Neuronal stem cell (in vitro differentiated cells): ENCODE data around the gene CMTM2.

ENCODE experiments used
- DNase-seq: peaks from one replicate; pipeline ENCODE4 v3.0.0-alpha.2; 2013; ENCODE audit warnings: low spot score
- H2AFZ ChIP-seq: one replicate; pipeline ENCODE4 v1.6.1; 2013; ENCODE audit warnings: mild to moderate bottlenecking, low read length, inconsistent platforms
- H2AK5ac ChIP-seq: 2 replicates; pipeline ENCODE4 v1.6.1; 2013; ENCODE audit warnings: low read depth, mild to moderate bottlenecking, inconsistent platforms, low read length, moderate library complexity, mixed read lengths
- H2BK120ac ChIP-seq: 2 replicates; pipeline ENCODE4 v1.6.1; 2013; ENCODE audit warnings: low read depth, mild to moderate bottlenecking, inconsistent platforms, low read length, moderate library complexity, mixed read lengths
- H2BK12ac ChIP-seq: one replicate; pipeline ENCODE4 v1.6.1; 2013; ENCODE audit warnings: low read length, inconsistent platforms
- H2BK15ac ChIP-seq: 2 replicates; pipeline ENCODE4 v1.6.1; 2013; ENCODE audit warnings: mild to moderate bottlenecking, low read length, inconsistent platforms, mixed read lengths
- H2BK5ac ChIP-seq: one replicate; pipeline ENCODE4 v1.6.1; 2013; ENCODE audit warnings: inconsistent platforms, mild to moderate bottlenecking, low read length, moderate library complexity
- H3K14ac ChIP-seq: one replicate; pipeline ENCODE4 v1.6.1; 2013; ENCODE audit warnings: low read length, inconsistent platforms
- H3K18ac ChIP-seq: 2 replicates; pipeline ENCODE4 v1.6.1; 2013; ENCODE audit warnings: low read length, inconsistent platforms
- H3K23ac ChIP-seq: 2 replicates; pipeline ENCODE4 v1.6.1; 2013; ENCODE audit warnings: low read depth, mild to moderate bottlenecking, mixed read lengths, low read length, inconsistent platforms; ENCODE audit not compliant: poor library complexity
- H3K27ac ChIP-seq: replicated peaks from 3 replicates; pipeline ENCODE4 v1.5.1; 2013; ENCODE audit warnings: low read length, inconsistent platforms
- H3K27me3 ChIP-seq, 3 experiments: 2 replicates each; pipeline ENCODE4 v1.6.1; 2013; ENCODE audit warnings: low read length in 3 of 3, mild to moderate bottlenecking in 2 of 3, inconsistent platforms in 1 of 3, low read depth in 1 of 3, mixed read lengths in 1 of 3, moderate library complexity in 1 of 3; ENCODE audit not compliant: control insufficient read depth in 3 of 3, insufficient read depth in 3 of 3
- H3K36me3 ChIP-seq, 2 donors: replicated peaks in 1 of 2; 2 replicates each; pipeline ENCODE4 v1.6.1; 2013; ENCODE audit warnings: low read length in 2 of 2; ENCODE audit not compliant: control insufficient read depth in 2 of 2, insufficient read depth in 2 of 2
- H3K4ac ChIP-seq: 2 replicates; pipeline ENCODE4 v1.6.1; 2013; ENCODE audit warnings: inconsistent platforms, mild to moderate bottlenecking, low read length, moderate library complexity
- H3K4me1 ChIP-seq, 2 donors: 1 replicate in 1 of 2; 2 replicates in 1 of 2; pipeline ENCODE4 v1.6.1; 2013; ENCODE audit warnings: low read length in 2 of 2, low read depth in 1 of 2; ENCODE audit not compliant: control insufficient read depth in 2 of 2, insufficient read depth in 1 of 2
- H3K4me2 ChIP-seq: one replicate; pipeline ENCODE4 v1.6.1; 2013; ENCODE audit warnings: mild to moderate bottlenecking, low read length, inconsistent platforms; ENCODE audit not compliant: insufficient read depth, poor library complexity, severe bottlenecking
- H3K4me3 ChIP-seq, 2 donors: 2 replicates each; pipeline ENCODE4 v1.5.1; 2013; ENCODE audit warnings: low read length in 2 of 2, mild to moderate bottlenecking in 2 of 2, inconsistent platforms in 1 of 2, moderate library complexity in 1 of 2
- H3K79me1 ChIP-seq: one replicate; pipeline ENCODE4 v1.6.1; 2013; ENCODE audit warnings: low read depth, mild to moderate bottlenecking, inconsistent platforms, low read length, moderate library complexity
- H3K9ac ChIP-seq: one replicate; pipeline ENCODE4 v1.6.1; 2013; ENCODE audit warnings: mild to moderate bottlenecking, low read depth, low read length, inconsistent platforms; ENCODE audit not compliant: poor library complexity
- H3K9me3 ChIP-seq, 2 donors: replicated peaks in 1 of 2; 2 replicates each; pipeline versions ENCODE3 to v1.6.1; 2013; ENCODE audit warnings: low read length in 2 of 2, mild to moderate bottlenecking in 2 of 2, inconsistent platforms in 1 of 2, low read depth in 1 of 2, mixed read lengths in 1 of 2, moderate library complexity in 1 of 2; ENCODE audit not compliant: control insufficient read depth in 2 of 2, insufficient read depth in 1 of 2
- H4K8ac ChIP-seq: one replicate; pipeline ENCODE4 v1.6.1; 2013; ENCODE audit warnings: low read depth, mild to moderate bottlenecking, inconsistent platforms, low read length, moderate library complexity
- H4K91ac ChIP-seq: one replicate; pipeline ENCODE4 v1.6.1; 2013; ENCODE audit warnings: low read length, low read depth, mild to moderate bottlenecking, inconsistent platforms; ENCODE audit not compliant: poor library complexity
- WGBS, 2 donors: extraction: QIAGEN DNeasy Blood & Tissue Kit; methylation state at CpG; one replicate each; pipeline ENCODE4 v1.1.7; 2013; ENCODE audit warnings: missing lambda C conversion rate in 2 of 2, mixed read lengths in 1 of 2; ENCODE audit not compliant: insufficient read length in 2 of 2, insufficient replicate concordance in 1 of 2; ENCODE audit errors: extremely low coverage in 2 of 2; 5-methylcytosine and 5-hydroxymethylcytosine counted together

Gene CMTM2

GRCh38 chr16:66587881-66588600 lies 8.8 kb downstream of the CMTM2 start:
- H3K4me2 ChIP-seq = no peak overlapping the region
- H3K18ac ChIP-seq = no peak overlapping the region

GRCh38 chr16:66588981-66589713 lies 9.9 kb downstream of the CMTM2 start:
- peaks cover 0 to 2% of the 10 kb centered on the region in 2 donors for H3K36me3 ChIP-seq
- peak overlapping the region; percentile 75 for H2AK5ac ChIP-seq
- H3K4me3 ChIP-seq = no peak overlapping the region
- no peak overlapping the region for H2AFZ ChIP-seq
- no peak overlapping the region for H4K91ac ChIP-seq
- H3K4ac ChIP-seq = peak overlapping the region; percentile 55
- no peak overlapping the region for H3K27ac ChIP-seq
- no peaks in the 10 kb centered on the region for H3K9me3 ChIP-seq
- H2BK12ac ChIP-seq = no peak overlapping the region
- H4K8ac ChIP-seq = no peak overlapping the region
- H3K9ac ChIP-seq = no peak overlapping the region
- H2BK120ac ChIP-seq = peak overlapping the region; percentile 96
- DNase-seq = no peak
- H3K23ac ChIP-seq = no peak overlapping the region
- no CpG with 5 or more reads among the region's 8 CpGs for WGBS, 2 donors
- peak overlapping the region; percentile 90 for H3K18ac ChIP-seq
- H3K4me2 ChIP-seq = no peak overlapping the region
- no peak overlapping the region for H2BK15ac ChIP-seq
- H3K79me1 ChIP-seq = no peaks in the 10 kb centered on the region
- no peak overlapping the region for H2BK5ac ChIP-seq
- no peaks in the 10 kb centered on the region for H3K27me3 ChIP-seq
- H3K14ac ChIP-seq = no peak overlapping the region
- no peaks in the 10 kb centered on the region for H3K4me1 ChIP-seq

More at GRCh38 chr16:66587881-66588600, 8.8 kb downstream of the CMTM2 start:
- Histone ChIP-seq H2BK5ac (no peak overlapping the region), H2BK120ac (no peak overlapping the region), H3K27me3 (no peaks in the 10 kb centered on the region), H2AFZ (no peak overlapping the region), H2BK15ac (no peak overlapping the region), H4K8ac (no peak overlapping the region), H3K14ac (no peak overlapping the region), H3K27ac (no peak overlapping the region), H2BK12ac (no peak overlapping the region), H3K4me3 (no peak overlapping the region), H3K4me1 (no peaks in the 10 kb centered on the region), H3K9ac (no peak overlapping the region), H3K23ac (no peak overlapping the region), H2AK5ac (no peak overlapping the region), H3K36me3 (peaks cover 0 to 2% of the 10 kb centered on the region in 2 donors), H3K4ac (no peak overlapping the region), H3K79me1 (no peaks in the 10 kb centered on the region), H4K91ac (no peak overlapping the region), H3K9me3 (no peaks in the 10 kb centered on the region)
- no CpG with 5 or more reads among the region's 7 CpGs for WGBS, 2 donors
- no peak for DNase-seq

GRCh38 chr16:66590322-66590721 lies 11.1 kb downstream of the CMTM2 start:
- no peak overlapping the region for H2AFZ ChIP-seq
- H3K18ac ChIP-seq = no peak overlapping the region
- no peak for DNase-seq
- WGBS, 2 donors = no CpG with 5 or more reads among the region's 8 CpGs
- H2BK120ac ChIP-seq = no peak overlapping the region
- no peak overlapping the region for H2BK12ac ChIP-seq
- no peaks in the 10 kb centered on the region for H3K4me1 ChIP-seq
- no peak overlapping the region for H3K27ac ChIP-seq
- H3K9me3 ChIP-seq = no peaks in the 10 kb centered on the region
- H3K4me2 ChIP-seq = no peak overlapping the region
- H4K8ac ChIP-seq = no peak overlapping the region
- peaks cover 0 to 2% of the 10 kb centered on the region in 2 donors for H3K36me3 ChIP-seq
- H2BK15ac ChIP-seq = no peak overlapping the region
- no peak overlapping the region for H3K9ac ChIP-seq
- H4K91ac ChIP-seq = no peak overlapping the region
- H3K4me3 ChIP-seq = no peak overlapping the region
- H3K23ac ChIP-seq = no peak overlapping the region
- no peaks in the 10 kb centered on the region for H3K79me1 ChIP-seq
- no peaks in the 10 kb centered on the region for H3K27me3 ChIP-seq
- H2BK5ac ChIP-seq = no peak overlapping the region
- H2AK5ac ChIP-seq = no peak overlapping the region
- H3K14ac ChIP-seq = no peak overlapping the region
- H3K4ac ChIP-seq = no peak overlapping the region

GRCh38 chr16:66591018-66591417 lies 11.8 kb downstream of the CMTM2 start:
- Histone ChIP-seq H3K27ac (no peak overlapping the region), H2BK120ac (no peak overlapping the region), H2AK5ac (no peak overlapping the region), H3K4me1 (no peaks in the 10 kb centered on the region), H3K4me2 (no peak overlapping the region), H3K4ac (no peak overlapping the region), H2BK15ac (no peak overlapping the region), H3K4me3 (no peak overlapping the region), H2BK12ac (no peak overlapping the region), H3K14ac (no peak overlapping the region), H3K9ac (no peak overlapping the region), H3K27me3 (no peaks in the 10 kb centered on the region), H3K23ac (no peak overlapping the region), H4K91ac (no peak overlapping the region), H3K9me3 (no peaks in the 10 kb centered on the region), H3K36me3 (peaks cover 0 to 2% of the 10 kb centered on the region in 2 donors), H2AFZ (no peak overlapping the region), H3K79me1 (no peaks in the 10 kb centered on the region), H2BK5ac (no peak overlapping the region), H4K8ac (no peak overlapping the region), H3K18ac (no peak overlapping the region)
- DNase-seq = no peak
- WGBS, 2 donors = no CpG with 5 or more reads among the region's 4 CpGs
